T-helper 2 cell treated with Interferon-gamma antibody and Interleukin-4, amounts not matched to agents 5 μg/mL and 100 μg/mL, for 36 hours (primary cell): ENCODE measurements around the gene SDK1.

Source experiments
- DNase-seq: peaks from one replicate; pipeline ENCODE4 v3.0.0; 2021; ENCODE audit warnings: low spot score
- H3K27ac Mint-ChIP-seq: one replicate; pipeline ENCODE4 v1.8.0; 2021; ENCODE audit warnings: mild to moderate bottlenecking, mixed read lengths
- H3K27me3 Mint-ChIP-seq: one replicate; pipeline ENCODE4 v1.8.0; 2021; ENCODE audit warnings: low read depth, mixed read lengths
- H3K36me3 Mint-ChIP-seq: one replicate; pipeline ENCODE4 v1.8.0; 2021; ENCODE audit warnings: low read depth, mixed read lengths
- H3K4me1 Mint-ChIP-seq: one replicate; pipeline ENCODE4 v1.8.0; 2021; ENCODE audit warnings: low read depth, mixed read lengths
- H3K4me3 Mint-ChIP-seq: one replicate; pipeline ENCODE4 v1.8.0; 2022; ENCODE audit warnings: mild to moderate bottlenecking, moderate library complexity, mixed read lengths
- H3K9me3 Mint-ChIP-seq: one replicate; pipeline ENCODE4 v1.8.0; 2021; ENCODE audit warnings: mixed read lengths

SDK1 gene

DNA sequence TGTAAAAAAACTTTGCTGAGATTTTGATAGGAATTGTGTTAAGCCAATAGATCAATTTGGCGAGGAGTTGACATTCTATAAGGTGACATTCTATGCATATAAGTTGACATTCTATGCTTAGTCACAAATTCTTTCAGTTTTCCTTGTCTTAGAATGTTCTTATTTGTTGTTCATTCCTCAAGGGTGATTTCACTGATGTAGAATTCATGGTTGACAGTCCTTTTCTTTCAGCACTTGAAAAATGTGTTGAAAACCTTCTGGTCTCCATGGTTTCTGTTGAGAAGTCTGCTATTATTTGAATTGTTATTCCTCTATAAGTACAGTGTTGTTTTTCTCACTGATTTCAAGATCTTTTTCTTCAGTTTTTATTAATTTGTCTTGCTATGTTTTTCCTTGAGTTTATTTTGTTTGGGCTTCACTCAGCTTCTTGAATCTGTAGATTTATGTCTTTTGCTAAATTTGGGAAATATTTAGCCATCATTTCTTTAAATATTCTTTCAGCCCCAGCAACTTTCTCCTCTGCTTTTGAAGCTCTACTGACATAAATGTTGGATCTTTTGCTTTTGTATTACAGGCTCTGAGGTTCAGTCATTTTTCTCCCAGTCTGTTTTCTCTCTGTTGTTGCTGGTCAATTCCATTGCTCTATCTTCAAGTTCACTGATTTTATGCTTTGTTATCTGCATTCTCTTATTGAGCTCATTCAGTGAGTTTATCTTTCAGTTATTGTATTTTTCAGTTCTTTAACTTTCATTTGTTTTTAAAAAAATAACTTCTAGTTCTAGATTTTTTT, 154.9 kb downstream of the SDK1 start:
- Mint-ChIP-seq H3K9me3 (peaks cover 10% of the 10 kb centered on the region), H3K27ac (no peak overlapping the region), H3K4me3 (no peak overlapping the region), H3K27me3 (peaks cover 5% of the 10 kb centered on the region), H3K4me1 (peaks cover 4% of the 10 kb centered on the region), H3K36me3 (peaks cover 3% of the 10 kb centered on the region)
- no peak for DNase-seq

DNA sequence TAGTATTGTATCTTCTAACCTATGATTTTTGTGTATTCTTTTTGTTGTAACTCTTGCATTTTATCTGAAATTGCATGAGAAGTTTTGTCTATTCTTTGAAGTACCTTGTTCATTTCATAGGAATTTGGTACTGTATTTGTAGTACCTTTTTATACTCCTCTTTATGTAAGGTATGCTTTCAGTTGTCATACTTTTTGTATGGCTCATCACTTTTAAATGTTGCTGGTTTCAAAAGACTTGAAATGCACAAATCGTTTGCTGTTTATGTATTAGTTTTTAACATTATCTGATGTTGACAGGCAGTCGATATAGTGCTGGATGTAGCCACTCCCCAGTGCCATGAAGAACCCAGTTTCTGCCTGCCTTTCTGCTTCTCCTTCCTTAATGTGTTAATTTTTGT, 158.1 kb downstream of the SDK1 start:
- Mint-ChIP-seq H3K27ac (no peak overlapping the region), H3K36me3 (peaks cover 3% of the 10 kb centered on the region), H3K27me3 (peaks cover 1% of the 10 kb centered on the region), H3K4me1 (peaks cover 25% of the 10 kb centered on the region), H3K9me3 (peaks cover 10% of the 10 kb centered on the region), H3K4me3 (no peak overlapping the region)
- no peak for DNase-seq

DNA sequence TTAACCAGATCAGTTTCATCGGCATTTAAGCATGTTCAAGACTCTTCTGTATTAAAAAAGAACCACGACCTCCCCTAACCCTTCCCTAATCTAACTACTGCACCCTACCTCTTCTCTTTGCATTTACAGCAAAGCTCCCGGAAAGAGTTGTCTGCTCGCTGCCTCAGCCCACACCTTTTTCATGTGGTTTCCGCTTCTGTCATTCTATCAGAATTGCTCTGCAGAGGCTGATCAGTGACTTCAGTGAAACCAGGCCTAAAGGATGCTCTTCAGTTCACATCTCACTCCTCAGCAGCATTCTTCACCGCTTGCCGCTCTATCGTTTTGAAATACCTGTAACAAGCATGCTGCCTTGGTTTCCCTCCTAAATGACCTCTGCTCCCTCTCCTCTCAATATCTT, 160.9 kb downstream of the SDK1 start:
- Mint-ChIP-seq H3K4me3 (peak overlapping the region; percentile 69), H3K4me1 (peaks cover 25% of the 10 kb centered on the region), H3K36me3 (peaks cover 3% of the 10 kb centered on the region), H3K9me3 (peaks cover 10% of the 10 kb centered on the region), H3K27ac (peak overlapping the region; percentile 75), H3K27me3 (no peaks in the 10 kb centered on the region)
- peak; percentile 74 for DNase-seq

DNA sequence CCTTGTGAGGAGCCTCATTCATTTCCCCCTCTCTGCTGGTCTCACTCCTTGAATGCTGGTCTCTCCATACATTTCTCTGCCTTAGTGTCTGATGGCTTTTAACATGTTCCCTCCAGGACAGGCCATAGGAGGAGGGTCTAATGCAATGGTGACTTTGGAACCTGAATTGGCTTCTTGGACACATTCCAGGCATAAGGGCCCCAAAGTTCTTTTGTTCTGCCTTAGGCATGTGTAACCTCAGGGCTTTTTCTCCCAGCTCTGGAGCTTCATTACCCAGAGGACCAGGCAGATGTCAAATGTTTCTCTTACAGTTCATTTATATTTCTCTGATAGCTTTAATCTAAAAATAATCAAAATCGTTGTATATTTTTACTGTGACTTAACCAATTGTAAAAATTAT, 162.6 kb downstream of the SDK1 start:
- DNase-seq, result no peak
- Mint-ChIP-seq H3K9me3 (peaks cover 5% of the 10 kb centered on the region), H3K27ac (no peak overlapping the region), H3K4me1 (peaks cover 25% of the 10 kb centered on the region), H3K4me3 (no peak overlapping the region), H3K27me3 (no peaks in the 10 kb centered on the region), H3K36me3 (peaks cover 2% of the 10 kb centered on the region)

DNA sequence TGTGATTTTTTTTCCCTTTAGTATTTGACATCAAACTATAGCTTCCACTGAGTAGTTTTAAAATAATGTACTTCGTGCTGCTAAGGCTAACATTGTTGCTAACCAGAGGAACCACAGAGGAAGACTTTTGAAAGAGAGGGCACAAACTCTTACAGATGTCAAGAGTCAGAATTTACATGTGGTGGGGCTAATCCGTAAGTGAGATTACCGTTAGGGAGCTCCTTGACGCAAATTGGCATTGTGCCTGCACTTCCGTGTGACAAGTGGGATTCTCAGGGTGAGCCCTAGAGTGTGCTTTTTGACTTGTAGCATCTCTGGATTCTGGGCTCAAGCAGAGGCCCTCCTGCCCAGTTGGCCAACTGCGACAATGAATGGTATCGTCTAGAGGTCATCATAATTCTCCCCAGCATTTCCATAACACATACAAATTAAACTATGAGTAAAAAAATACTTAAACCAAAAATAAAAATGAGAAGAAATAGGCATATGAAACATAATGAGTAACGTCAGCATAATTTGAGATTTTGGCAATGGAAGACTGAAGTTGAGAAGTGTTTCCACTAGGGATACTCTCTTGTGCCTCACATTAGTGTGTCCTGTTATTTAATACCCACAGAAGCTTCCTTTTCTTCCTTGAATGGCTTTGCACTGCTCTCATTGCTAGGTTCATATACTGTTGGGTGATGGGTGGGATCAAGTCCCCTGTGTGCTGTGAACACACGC, 164.0 kb downstream of the SDK1 start:
- H3K27ac Mint-ChIP-seq, result no peak overlapping the region
- H3K27me3 Mint-ChIP-seq, result no peaks in the 10 kb centered on the region
- H3K9me3 Mint-ChIP-seq, result no peaks in the 10 kb centered on the region
- no peak for DNase-seq
- H3K4me3 Mint-ChIP-seq, result no peak overlapping the region
- H3K4me1 Mint-ChIP-seq, result peaks cover 23% of the 10 kb centered on the region
- no peaks in the 10 kb centered on the region for H3K36me3 Mint-ChIP-seq

DNA sequence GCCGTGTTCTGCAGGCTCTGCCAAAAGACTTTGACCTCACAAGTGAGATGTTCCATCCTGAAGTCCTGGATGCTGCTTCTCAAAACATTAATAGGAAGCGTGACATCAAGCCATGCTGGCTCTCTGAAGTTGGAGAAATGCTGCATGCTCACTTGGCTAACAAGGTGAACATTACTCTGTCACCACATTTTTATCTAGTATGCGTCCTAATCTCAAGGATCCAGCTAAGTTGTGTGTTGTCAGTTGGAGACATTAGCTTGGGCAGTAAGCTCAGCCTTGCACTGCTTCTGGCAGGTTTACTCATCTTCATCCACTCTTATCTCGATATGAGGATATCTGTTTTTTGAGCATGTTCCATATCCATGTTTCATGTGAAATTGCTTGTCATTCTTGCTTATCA, 165.2 kb downstream of the SDK1 start:
- Mint-ChIP-seq H3K9me3 (no peaks in the 10 kb centered on the region), H3K36me3 (no peaks in the 10 kb centered on the region), H3K27me3 (no peaks in the 10 kb centered on the region), H3K4me1 (peaks cover 18% of the 10 kb centered on the region), H3K27ac (no peak overlapping the region), H3K4me3 (no peak overlapping the region)
- DNase-seq, result no peak

DNA sequence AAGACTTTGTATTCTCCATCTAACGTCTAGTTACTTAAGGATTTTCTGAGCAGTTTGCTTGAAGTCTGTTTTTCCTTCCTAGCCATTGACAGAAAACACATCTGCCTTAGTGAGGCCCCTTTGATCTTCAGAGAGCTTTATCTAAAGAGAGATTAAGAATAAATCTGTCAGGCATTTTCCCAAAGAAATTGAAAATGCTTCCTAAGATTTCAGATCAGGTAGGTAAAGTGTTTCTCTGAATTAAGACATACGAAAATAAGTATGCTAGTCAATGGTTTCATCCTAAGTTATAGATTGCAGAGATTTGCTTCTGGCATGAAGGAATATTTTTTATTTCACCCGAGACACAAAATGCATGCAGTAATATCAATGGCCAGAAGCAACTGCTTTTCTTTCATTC, 168.6 kb downstream of the SDK1 start:
- DNase-seq, result no peak
- Mint-ChIP-seq H3K9me3 (no peaks in the 10 kb centered on the region), H3K4me1 (peaks cover 5% of the 10 kb centered on the region), H3K27ac (no peak overlapping the region), H3K27me3 (no peaks in the 10 kb centered on the region), H3K4me3 (no peak overlapping the region), H3K36me3 (no peaks in the 10 kb centered on the region)

DNA sequence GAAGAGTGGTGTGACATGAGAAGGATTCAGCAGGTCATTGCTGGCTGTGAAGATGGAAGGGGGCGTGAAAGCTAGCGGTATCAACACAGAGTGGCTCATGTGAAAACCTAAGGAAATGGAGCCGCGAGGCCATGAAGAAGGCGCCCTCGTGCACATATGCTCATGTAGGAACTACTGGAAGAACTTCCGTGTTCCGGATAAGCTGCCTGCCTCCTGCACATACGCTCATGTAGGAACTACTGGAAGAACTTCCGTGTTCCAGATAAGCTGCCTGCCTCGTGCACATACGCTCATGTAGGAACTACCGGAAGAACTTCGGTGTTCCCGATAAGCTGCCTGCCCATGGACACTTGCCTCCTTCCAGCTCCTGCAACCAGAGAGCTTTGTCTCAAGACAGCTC, 179.1 kb downstream of the SDK1 start:
- Mint-ChIP-seq H3K27me3 (peaks cover 6% of the 10 kb centered on the region), H3K9me3 (no peaks in the 10 kb centered on the region), H3K36me3 (no peaks in the 10 kb centered on the region), H3K4me3 (no peak overlapping the region), H3K4me1 (no peaks in the 10 kb centered on the region), H3K27ac (no peak overlapping the region)
- no peak for DNase-seq

DNA sequence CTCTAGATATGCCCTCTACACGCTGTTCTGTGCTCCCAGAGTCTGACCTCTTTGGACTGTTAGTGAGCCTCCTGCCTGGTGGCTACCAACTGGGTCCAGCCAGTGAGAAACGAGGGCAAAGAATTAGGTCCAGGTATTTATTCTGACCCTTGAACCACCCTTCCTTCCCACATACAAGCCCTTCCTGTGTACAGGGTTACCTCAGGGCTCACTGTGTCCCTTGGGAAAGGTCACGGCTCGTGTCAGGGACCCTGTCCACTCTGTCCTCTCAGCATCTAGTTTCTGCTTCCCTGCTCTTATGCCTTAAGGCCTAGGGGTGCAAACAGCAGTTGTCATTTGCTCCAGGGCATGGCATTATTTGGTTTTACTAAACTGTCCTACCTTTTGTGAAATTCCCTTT, 180.4 kb downstream of the SDK1 start:
- no peak overlapping the region for H3K27ac Mint-ChIP-seq
- no peaks in the 10 kb centered on the region for H3K4me1 Mint-ChIP-seq
- DNase-seq, result no peak
- no peaks in the 10 kb centered on the region for H3K9me3 Mint-ChIP-seq
- H3K27me3 Mint-ChIP-seq, result peaks cover 9% of the 10 kb centered on the region
- no peak overlapping the region for H3K4me3 Mint-ChIP-seq
- H3K36me3 Mint-ChIP-seq, result no peaks in the 10 kb centered on the region

DNA sequence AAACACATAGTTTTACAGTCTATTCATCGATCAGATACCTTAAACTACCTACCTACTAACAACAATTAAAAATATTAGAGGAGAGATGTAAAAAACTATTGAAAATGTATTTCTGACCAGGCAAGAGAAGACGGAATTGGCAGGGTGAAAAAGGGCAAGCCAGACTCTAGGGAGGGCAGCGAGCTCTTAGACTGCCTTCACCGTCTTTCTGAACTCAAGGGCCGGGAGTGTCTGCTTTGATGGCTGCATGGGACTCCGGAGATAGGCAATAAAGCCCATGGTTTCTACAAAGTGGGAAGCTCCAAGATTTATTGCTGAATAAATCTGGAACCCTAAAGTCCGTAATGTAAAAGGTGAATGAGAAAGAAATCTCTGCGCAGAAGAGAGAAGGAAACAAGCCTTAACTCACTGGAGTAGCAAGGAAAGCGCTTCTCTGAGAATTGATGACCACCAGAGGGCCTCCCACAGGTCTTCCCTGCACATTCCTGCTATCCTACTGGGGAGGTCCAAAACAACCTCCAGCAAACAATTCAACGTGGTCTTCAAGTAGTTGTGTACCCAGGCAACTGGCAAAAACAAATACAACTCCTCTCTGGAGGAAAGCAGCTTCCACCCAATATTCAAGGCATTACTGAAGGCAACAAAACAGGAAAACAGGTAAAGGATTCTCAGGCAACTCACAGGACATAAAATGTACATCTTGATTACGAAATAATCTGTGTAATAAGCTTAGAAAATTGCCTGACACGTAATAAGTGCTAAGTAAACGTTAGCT, 181.3 kb downstream of the SDK1 start:
- Mint-ChIP-seq H3K27me3 (peaks cover 9% of the 10 kb centered on the region), H3K4me1 (no peaks in the 10 kb centered on the region), H3K27ac (no peak overlapping the region), H3K9me3 (no peaks in the 10 kb centered on the region), H3K4me3 (no peak overlapping the region), H3K36me3 (no peaks in the 10 kb centered on the region)
- DNase-seq, result no peak

DNA sequence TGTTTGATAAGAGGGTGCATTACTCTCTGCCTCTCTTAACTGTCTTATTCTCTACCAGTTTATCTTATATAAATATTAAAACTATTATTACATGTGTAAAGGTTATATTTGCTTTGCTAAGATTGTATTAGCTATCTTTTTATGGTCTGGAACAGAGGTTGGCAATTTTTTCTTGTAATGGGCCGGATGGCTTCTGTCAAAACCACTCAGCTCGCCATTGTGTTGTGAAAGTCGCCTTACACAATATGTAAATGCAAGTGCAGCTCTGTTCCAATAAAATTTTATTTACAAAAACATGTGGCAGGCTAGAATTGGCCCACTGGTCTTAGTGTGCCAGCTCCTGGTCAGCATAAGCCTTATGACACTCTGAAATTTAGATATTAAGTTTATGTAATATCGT, 185.8 kb downstream of the SDK1 start:
- no peak for DNase-seq
- Mint-ChIP-seq H3K36me3 (no peaks in the 10 kb centered on the region), H3K4me3 (no peak overlapping the region), H3K27ac (no peak overlapping the region), H3K27me3 (peaks cover 17% of the 10 kb centered on the region), H3K9me3 (no peaks in the 10 kb centered on the region), H3K4me1 (no peaks in the 10 kb centered on the region)

DNA sequence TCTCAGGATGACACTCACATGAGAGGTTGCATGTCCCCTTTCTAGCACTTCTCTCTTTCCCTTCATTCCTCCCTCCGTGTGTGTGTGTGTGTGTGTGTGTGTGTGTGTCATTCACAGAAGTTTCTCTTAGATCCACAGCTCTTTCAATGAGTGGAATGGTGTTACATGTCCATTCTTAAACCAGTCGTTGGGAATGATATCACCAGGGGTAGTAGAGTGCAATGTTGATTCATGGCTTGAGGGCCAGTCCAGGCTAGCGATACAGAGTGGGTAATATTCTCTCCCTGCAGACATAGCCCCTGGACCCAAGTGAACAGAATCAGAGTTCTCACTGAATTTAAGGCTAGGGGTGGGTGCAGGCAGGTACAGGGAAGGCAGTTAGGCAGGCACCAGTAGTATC, 187.8 kb downstream of the SDK1 start:
- no peak for DNase-seq

DNA sequence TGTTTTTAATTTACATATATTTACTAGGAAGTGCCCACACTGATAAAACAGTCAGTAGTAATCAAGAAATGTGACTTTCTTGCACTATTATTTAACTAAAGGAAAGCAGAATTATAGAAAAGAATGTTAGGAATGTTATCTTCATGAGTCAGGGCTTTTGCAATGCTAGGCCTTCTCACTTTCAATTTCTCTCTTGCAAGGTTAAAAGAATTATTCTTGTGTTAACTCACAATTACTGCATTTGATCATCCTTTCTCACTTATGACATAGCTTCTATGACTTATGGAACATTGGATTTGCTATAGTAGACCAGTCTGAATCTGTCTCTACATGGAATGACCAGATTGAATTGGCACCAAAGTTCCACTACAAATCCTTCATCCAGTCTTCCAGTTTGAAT, 192.4 kb downstream of the SDK1 start:
- Mint-ChIP-seq H3K4me3 (no peak overlapping the region), H3K9me3 (no peaks in the 10 kb centered on the region), H3K36me3 (no peaks in the 10 kb centered on the region), H3K27me3 (peaks cover 5% of the 10 kb centered on the region), H3K27ac (no peak overlapping the region), H3K4me1 (peaks cover 8% of the 10 kb centered on the region)
- DNase-seq, result no peak

More for the DNA sequence above, 187.8 kb downstream of the SDK1 start:
- H3K9me3 Mint-ChIP-seq, result no peaks in the 10 kb centered on the region
- H3K4me3 Mint-ChIP-seq, result no peak overlapping the region
- no peaks in the 10 kb centered on the region for H3K36me3 Mint-ChIP-seq
- no peak overlapping the region for H3K27ac Mint-ChIP-seq
- H3K4me1 Mint-ChIP-seq, result peaks cover 4% of the 10 kb centered on the region
- peaks cover 15% of the 10 kb centered on the region for H3K27me3 Mint-ChIP-seq

DNA sequence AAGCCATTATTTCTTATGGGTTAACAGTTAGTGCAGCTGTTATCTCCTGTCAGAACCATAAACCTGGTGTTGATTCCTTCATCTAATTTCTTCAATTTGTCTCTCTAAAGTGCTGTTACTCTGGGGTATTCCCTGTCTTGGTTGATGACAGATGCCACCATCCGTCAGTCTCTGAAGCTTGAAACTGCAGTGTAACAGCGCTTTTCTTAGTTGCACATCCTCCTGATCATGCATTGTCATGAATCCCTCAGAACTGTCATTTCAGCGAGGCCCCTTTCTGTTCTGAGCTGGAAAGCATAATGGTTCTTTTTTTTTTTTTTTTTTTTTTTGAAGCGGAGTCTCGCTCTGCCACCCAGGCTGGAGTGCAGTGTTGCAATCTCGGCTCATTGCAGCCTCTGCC, 193.9 kb downstream of the SDK1 start:
- Mint-ChIP-seq H3K9me3 (peaks cover 7% of the 10 kb centered on the region), H3K4me3 (no peak overlapping the region), H3K27ac (no peak overlapping the region), H3K27me3 (no peaks in the 10 kb centered on the region), H3K36me3 (no peaks in the 10 kb centered on the region), H3K4me1 (peaks cover 8% of the 10 kb centered on the region)
- DNase-seq, result no peak
